GM18508 (cell line): Measurements from ENCODE around the gene TNFSF4.
"Not testable (repeated sequence)": the region's sequence is repeated elsewhere in the genome, so short reads cannot be mapped to it uniquely, and the experiment has no call there.

Source experiments
- ATAC-seq: cut with Tn5 transposase; IDR thresholded peaks from one replicate; pipeline ENCODE4 v1.9.1; 2021; ENCODE audit warnings: moderate number of reproducible peaks; ENCODE audit not compliant: insufficient read depth, unreplicated experiment

The TNFSF4 gene

GRCh38 chr1:173168941-173169340, 38.2 kb downstream of the TNFSF4 start:
- no peak for ATAC-seq

GRCh38 chr1:173164686-173165085, 42.4 kb downstream of the TNFSF4 start:
- ATAC-seq = no peak

GRCh38 chr1:173164178-173164577, 43.0 kb downstream of the TNFSF4 start:
- ATAC-seq = no peak

- no peak for ATAC-seq
These were observed 43.9 kb downstream of the TNFSF4 start for GRCh38 chr1:173163222-173163621.

- no peak for ATAC-seq
These were observed 44.5 kb downstream of the TNFSF4 start for GRCh38 chr1:173162601-173163000.

- ATAC-seq = no peak
These were observed 45.5 kb downstream of the TNFSF4 start for GRCh38 chr1:173161510-173162221.

GRCh38 chr1:173153964-173154363, 53.2 kb downstream of the TNFSF4 start:
- not testable (repeated sequence) for ATAC-seq

GRCh38 chr1:173153503-173153902, 53.6 kb downstream of the TNFSF4 start:
- no peak for ATAC-seq

GRCh38 chr1:173152598-173152997, 54.5 kb downstream of the TNFSF4 start:
- ATAC-seq = no peak

- ATAC-seq = no peak
These were observed 56.3 kb downstream of the TNFSF4 start for GRCh38 chr1:173150795-173151194.

GRCh38 chr1:173149887-173150286, 57.2 kb downstream of the TNFSF4 start:
- ATAC-seq = no peak

- ATAC-seq = no peak
These were observed 58.2 kb downstream of the TNFSF4 start for GRCh38 chr1:173148971-173149370.

- no peak for ATAC-seq
These were observed 58.6 kb downstream of the TNFSF4 start for GRCh38 chr1:173148545-173148944.

GRCh38 chr1:173140733-173141132, 66.4 kb downstream of the TNFSF4 start:
- ATAC-seq = no peak

GRCh38 chr1:173139706-173140105, 67.4 kb downstream of the TNFSF4 start:
- ATAC-seq = no peak

- ATAC-seq = no peak
These were observed 69.9 kb downstream of the TNFSF4 start for GRCh38 chr1:173137107-173137706.

- ATAC-seq = no peak
These were observed 72.3 kb downstream of the TNFSF4 start for GRCh38 chr1:173134800-173135199.

GRCh38 chr1:173134029-173134428, 73.1 kb downstream of the TNFSF4 start:
- no peak for ATAC-seq
